Panc1 (cell line): ENCODE measurements around the gene SULT2B1. TPM values are rescaled to one million over a fixed set of nuclear protein-coding genes. Genes with fewer than 3 reads are reported as not detected.

Experiments
- ATAC-seq: fragments of 200-7000 bp; cut with Tn5 transposase; 2 replicates; pipeline ENCODE4 v1.9.1; 2020; ENCODE audit warnings: mild to moderate bottlenecking, moderate library complexity
- BruUV-seq: library from RNA; stranded (reverse); fragments of 400-500 nt; replicated peaks from 2 replicates; lab custom pipeline; 2021; lab: Mats Ljungman, UMichigan
- CTCF ChIA-PET: fragments of 300-600 bp; sonication (Branson Sonifier 250); formaldehyde crosslinking; loops from one replicate; lab custom pipeline; 2022; ENCODE audit warnings: antibody characterized with exemption; lab: Charles Lee
- POLR2A ChIA-PET: fragments of 300-600 bp; sonication (Branson Sonifier 250); formaldehyde crosslinking; loops from one replicate; lab custom pipeline; 2022; ENCODE audit warnings: antibody characterized with exemption; lab: Charles Lee
- DNase-seq: peaks from one replicate; pipeline ENCODE4 v3.0.0-alpha.2; 2010; ENCODE audit warnings: low read depth, low spot score
- H3K27ac ChIP-seq: 2 replicates; pipeline ENCODE4 v1.5.1; 2011; ENCODE audit warnings: mild to moderate bottlenecking, low read length, inconsistent platforms
- H3K27me3 ChIP-seq: fragments of 200-500 bp; sonication (Bioruptor generic); 2 replicates; pipeline ENCODE4 v1.6.0; 2014; ENCODE audit warnings: low read length, inconsistent platforms; ENCODE audit not compliant: control insufficient read depth, insufficient read depth
- H3K36me3 ChIP-seq: fragments of 200-500 bp; sonication (Bioruptor generic); 2 replicates; pipeline ENCODE4 v1.5.1; 2014; ENCODE audit warnings: inconsistent platforms, mild to moderate bottlenecking, low read length, moderate library complexity; ENCODE audit not compliant: control insufficient read depth, insufficient read depth
- H3K4me1 ChIP-seq: 2 replicates; pipeline ENCODE4 v1.5.1; 2011; ENCODE audit warnings: inconsistent platforms, mild to moderate bottlenecking, low read length, moderate library complexity; ENCODE audit not compliant: control insufficient read depth, insufficient read depth
- H3K4me3 ChIP-seq, 2 experiments: 2 replicates each; pipeline ENCODE4 v1.5.1; 2011 to 2012; ENCODE audit warnings: low read depth in 2 of 2, low read length in 2 of 2, mild to moderate bottlenecking in 2 of 2, inconsistent platforms in 1 of 2, moderate library complexity in 1 of 2
- H3K9me3 ChIP-seq: fragments of 200-500 bp; sonication (Bioruptor generic); 2 replicates; pipeline ENCODE4 v1.5.1; 2014; ENCODE audit warnings: low read depth, mild to moderate bottlenecking, inconsistent platforms, low read length, moderate library complexity; ENCODE audit not compliant: control insufficient read depth, insufficient read depth
- POLR2AphosphoS5 ChIP-seq: IDR thresholded peaks from 2 replicates; pipeline ENCODE4 v1.6.1; 2012; ENCODE audit warnings: mild to moderate bottlenecking, low read depth, low read length, moderate library complexity
- SIN3A ChIP-seq: IDR thresholded peaks from 2 replicates; pipeline ENCODE4 v1.6.1; 2012; ENCODE audit warnings: low read depth, mild to moderate bottlenecking, low read length, moderate library complexity, borderline replicate concordance; ENCODE audit not compliant: insufficient read depth
- TCF7L2 ChIP-seq: IDR thresholded peaks from 2 replicates; pipeline ENCODE4 v1.6.1; 2011; ENCODE audit warnings: mild to moderate bottlenecking, low read depth, low read length, inconsistent platforms
- in situ Hi-C: cut with HindIII; loops from 2 replicates; pipeline ENCODE4 v1.10.0; 2016; ENCODE audit warnings: low sequenced_read_pairs, low pct_unique_long_range_greater_than_20kb
- intact Hi-C: fragments of 100-400 bp; cut with micrococcal nuclease; formaldehyde crosslinking; loops from one replicate; pipeline ENCODE4 v1.10.0; 2022; ENCODE audit not compliant: unreplicated experiment
- total RNA-seq: library from RNA; stranded (reverse); gene quantifications from one replicate; pipeline ENCODE4 v1.2.1, GENCODE V29; 2021; ENCODE audit not compliant: unreplicated experiment
- TF ChIP-seq, protein P1 (sequence below): fragments of 450-650 bp; IDR thresholded peaks from 2 replicates; pipeline ENCODE4 v1.5.1; 2017; ENCODE audit warnings: mild to moderate bottlenecking
- TF ChIP-seq, protein P2 (sequence below), 2 experiments: IDR thresholded peaks; 2 replicates each; pipeline ENCODE4 v1.6.1; 2011 to 2012; ENCODE audit warnings: low read depth in 2 of 2, control low read depth in 1 of 2, low read length in 1 of 2, mild to moderate bottlenecking in 1 of 2, moderate library complexity in 1 of 2; ENCODE audit not compliant: insufficient read depth in 1 of 2

SULT2B1 gene
- total RNA-seq, 1 experiment from 2014 or later = 3.6 TPM

DNA sequence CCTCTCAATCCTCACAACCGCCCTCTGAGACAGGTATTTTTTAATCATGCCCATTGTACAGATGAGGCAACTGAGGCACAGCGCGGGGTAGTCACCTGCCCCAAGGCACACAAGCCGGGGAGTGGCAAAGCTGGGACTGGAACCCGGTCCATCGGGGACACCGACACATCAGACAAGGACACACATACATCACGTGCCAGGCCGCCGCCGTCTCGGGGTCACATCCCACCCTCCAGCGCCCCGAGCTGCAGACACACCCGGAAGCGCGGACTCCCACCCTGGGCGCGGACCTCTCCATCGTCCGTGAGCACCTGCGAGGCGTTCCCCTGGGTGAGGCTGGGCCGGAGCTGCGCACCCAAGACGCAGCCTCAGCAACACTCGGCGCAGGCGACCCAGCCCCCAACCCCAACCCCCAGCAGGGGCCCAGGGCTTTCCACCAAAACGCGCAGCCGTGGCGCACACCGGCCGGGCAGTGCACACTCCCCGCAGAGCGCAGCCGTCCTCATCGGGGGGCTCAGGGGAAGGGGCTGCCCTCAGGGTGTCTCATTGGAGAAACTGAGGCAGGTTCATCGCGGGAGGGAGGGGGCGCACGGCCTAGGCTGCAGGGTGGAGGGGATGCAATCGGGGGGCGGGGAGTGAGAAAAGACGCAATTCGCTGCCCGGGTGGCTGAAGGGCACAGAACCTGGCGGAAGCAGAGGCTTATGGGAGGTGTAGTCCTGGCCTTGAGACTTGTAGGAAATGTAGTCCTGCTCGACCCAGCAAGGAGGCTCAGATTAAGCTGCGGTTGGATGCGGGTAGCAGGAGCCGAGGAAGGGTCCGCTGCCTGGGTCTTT, 38.5 kb upstream of the SULT2B1 start:
- ATAC-seq (peak; percentile 90), DNase-seq (no peak)
- peak overlapping the region; percentile 57 for H3K4me3 ChIP-seq
- CTCF ChIA-PET = interaction anchor here (0.6 kb wide), 1 partner anchor 28 kb away, joined by 5 read pairs; no protein-coding TSS in a partner anchor
- no peak overlapping the region for H3K27ac ChIP-seq
- peaks cover 4% of the 10 kb centered on the region; the same call in 1 of the 2 replicates for H3K4me1 ChIP-seq
- no peaks in the 10 kb centered on the region for H3K9me3 ChIP-seq
- in situ Hi-C loops = no loop called here
- BruUV-seq = no TSS peak
- H3K36me3 ChIP-seq = no peaks in the 10 kb centered on the region
- no peak for TF ChIP-seq SIN3A
- TF ChIP-seq POLR2AphosphoS5 = no peak
- TF ChIP-seq TCF7L2 = no peak
- TF ChIP-seq, protein P1, sequence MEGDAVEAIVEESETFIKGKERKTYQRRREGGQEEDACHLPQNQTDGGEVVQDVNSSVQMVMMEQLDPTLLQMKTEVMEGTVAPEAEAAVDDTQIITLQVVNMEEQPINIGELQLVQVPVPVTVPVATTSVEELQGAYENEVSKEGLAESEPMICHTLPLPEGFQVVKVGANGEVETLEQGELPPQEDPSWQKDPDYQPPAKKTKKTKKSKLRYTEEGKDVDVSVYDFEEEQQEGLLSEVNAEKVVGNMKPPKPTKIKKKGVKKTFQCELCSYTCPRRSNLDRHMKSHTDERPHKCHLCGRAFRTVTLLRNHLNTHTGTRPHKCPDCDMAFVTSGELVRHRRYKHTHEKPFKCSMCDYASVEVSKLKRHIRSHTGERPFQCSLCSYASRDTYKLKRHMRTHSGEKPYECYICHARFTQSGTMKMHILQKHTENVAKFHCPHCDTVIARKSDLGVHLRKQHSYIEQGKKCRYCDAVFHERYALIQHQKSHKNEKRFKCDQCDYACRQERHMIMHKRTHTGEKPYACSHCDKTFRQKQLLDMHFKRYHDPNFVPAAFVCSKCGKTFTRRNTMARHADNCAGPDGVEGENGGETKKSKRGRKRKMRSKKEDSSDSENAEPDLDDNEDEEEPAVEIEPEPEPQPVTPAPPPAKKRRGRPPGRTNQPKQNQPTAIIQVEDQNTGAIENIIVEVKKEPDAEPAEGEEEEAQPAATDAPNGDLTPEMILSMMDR = no peak
- TF ChIP-seq, protein P2, sequence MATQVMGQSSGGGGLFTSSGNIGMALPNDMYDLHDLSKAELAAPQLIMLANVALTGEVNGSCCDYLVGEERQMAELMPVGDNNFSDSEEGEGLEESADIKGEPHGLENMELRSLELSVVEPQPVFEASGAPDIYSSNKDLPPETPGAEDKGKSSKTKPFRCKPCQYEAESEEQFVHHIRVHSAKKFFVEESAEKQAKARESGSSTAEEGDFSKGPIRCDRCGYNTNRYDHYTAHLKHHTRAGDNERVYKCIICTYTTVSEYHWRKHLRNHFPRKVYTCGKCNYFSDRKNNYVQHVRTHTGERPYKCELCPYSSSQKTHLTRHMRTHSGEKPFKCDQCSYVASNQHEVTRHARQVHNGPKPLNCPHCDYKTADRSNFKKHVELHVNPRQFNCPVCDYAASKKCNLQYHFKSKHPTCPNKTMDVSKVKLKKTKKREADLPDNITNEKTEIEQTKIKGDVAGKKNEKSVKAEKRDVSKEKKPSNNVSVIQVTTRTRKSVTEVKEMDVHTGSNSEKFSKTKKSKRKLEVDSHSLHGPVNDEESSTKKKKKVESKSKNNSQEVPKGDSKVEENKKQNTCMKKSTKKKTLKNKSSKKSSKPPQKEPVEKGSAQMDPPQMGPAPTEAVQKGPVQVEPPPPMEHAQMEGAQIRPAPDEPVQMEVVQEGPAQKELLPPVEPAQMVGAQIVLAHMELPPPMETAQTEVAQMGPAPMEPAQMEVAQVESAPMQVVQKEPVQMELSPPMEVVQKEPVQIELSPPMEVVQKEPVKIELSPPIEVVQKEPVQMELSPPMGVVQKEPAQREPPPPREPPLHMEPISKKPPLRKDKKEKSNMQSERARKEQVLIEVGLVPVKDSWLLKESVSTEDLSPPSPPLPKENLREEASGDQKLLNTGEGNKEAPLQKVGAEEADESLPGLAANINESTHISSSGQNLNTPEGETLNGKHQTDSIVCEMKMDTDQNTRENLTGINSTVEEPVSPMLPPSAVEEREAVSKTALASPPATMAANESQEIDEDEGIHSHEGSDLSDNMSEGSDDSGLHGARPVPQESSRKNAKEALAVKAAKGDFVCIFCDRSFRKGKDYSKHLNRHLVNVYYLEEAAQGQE (IDR thresholded peaks at IDR 0.05; ENCODE audit: insufficient read depth in 1 of 2, low read depth in 2 of 2, low read length in 1 of 2) = no peak
- no peaks in the 10 kb centered on the region for H3K27me3 ChIP-seq
- intact Hi-C loops = no loop called here
- POLR2A ChIA-PET = interaction anchor here (0.5 kb wide), 2 partner anchors 20 to 37 kb away, joined by 3 to 9 read pairs; no protein-coding TSS in a partner anchor

DNA sequence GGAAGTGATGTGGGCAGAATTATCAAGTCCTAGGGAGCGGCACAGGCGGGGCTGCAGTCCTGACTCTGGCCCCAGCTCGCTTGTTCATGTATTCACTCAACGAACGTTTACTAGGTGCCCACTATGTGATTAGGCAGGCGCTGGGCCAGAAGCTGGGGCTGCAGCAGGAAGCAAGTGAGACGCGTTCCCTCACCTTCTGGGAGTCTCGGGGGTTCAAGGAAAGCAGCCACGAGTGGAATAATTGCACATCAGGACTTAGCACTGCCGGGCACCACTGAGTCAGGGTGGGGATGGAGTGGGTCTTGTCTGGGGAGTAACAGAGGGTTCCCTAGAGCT, 37.9 kb upstream of the SULT2B1 start:
- ChIA-PET POLR2A (interaction anchor here (0.5 kb wide), 2 partner anchors 21 to 37 kb away, joined by 3 to 9 read pairs; no protein-coding TSS in a partner anchor), CTCF (interaction anchor here (0.6 kb wide), 1 partner anchor 27 kb away, joined by 5 read pairs; no protein-coding TSS in a partner anchor)
- intact Hi-C loops = no loop called here
- ATAC-seq = no peak; the same call in 1 of the 2 replicates
- peak overlapping the region in 1 of 2 experiments; percentile 57; a peak in 2 of 4 replicates for H3K4me3 ChIP-seq
- DNase-seq = no peak
- H3K27me3 ChIP-seq = no peaks in the 10 kb centered on the region
- BruUV-seq = no TSS peak
- H3K9me3 ChIP-seq = no peaks in the 10 kb centered on the region
- no peaks in the 10 kb centered on the region for H3K36me3 ChIP-seq
- in situ Hi-C loops = no loop called here
- H3K27ac ChIP-seq = 0 out of 2 replicates have a peak overlapping the region, but pooled peaks have one; percentile 29
- TF ChIP-seq, protein P1 = no peak
- no peak for TF ChIP-seq TCF7L2
- H3K4me1 ChIP-seq = peaks cover 4% of the 10 kb centered on the region; the same call in 1 of the 2 replicates
